ENCODE measurements around the gene JAK2. TPM values are rescaled to one million over a fixed set of nuclear protein-coding genes. Genes with fewer than 3 reads are reported as not detected.
"Not testable (repeated sequence)": the region's sequence is repeated elsewhere in the genome, so short reads cannot be mapped to it uniquely, and the experiment has no call there.

JAK2 gene
- total RNA-seq, 1 donor from 2014 or later = 7.1 TPM

DNA sequence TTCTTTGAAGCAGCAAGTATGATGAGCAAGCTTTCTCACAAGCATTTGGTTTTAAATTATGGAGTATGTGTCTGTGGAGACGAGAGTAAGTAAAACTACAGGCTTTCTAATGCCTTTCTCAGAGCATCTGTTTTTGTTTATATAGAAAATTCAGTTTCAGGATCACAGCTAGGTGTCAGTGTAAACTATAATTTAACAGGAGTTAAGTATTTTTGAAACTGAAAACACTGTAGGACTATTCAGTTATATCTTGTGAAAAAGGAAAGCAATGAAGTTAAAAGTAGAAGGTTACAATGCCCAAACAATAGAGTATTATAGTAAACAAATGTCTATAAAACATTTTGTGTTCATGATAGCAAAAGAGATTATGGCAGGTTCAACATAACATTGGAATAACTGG, 88.6 kb downstream of the JAK2 start:
- no peak overlapping the region for H3K4me3 ChIP-seq (ENCODE audit: low read depth, low read length)
- no peak for DNase-seq (ENCODE audit: low read depth)

DNA sequence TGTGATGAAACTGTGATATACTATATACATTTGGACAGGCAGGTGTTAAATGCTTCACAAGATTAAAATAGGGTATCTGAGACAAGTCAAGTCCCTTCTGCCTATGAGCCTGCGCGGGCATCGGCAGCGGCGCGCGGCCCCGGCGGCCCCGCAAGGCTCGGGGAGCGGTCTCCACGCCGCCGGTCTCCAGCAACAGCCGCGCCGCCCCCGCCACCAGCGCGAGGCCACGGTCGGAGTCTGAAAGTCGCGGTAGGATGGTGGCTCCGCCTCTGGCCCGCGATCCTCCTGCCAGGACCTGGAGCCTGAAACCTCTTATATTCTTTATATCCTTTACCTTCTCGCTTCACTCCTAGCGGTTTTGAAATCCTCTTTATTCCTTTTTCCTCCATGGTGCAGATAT, 100.9 kb downstream of the JAK2 start:
- DNase-seq (ENCODE audit: low read depth) = no peak
- H3K4me3 ChIP-seq (ENCODE audit: low read depth, low read length) = no peak overlapping the region
- TF ChIP-seq, protein P1, sequence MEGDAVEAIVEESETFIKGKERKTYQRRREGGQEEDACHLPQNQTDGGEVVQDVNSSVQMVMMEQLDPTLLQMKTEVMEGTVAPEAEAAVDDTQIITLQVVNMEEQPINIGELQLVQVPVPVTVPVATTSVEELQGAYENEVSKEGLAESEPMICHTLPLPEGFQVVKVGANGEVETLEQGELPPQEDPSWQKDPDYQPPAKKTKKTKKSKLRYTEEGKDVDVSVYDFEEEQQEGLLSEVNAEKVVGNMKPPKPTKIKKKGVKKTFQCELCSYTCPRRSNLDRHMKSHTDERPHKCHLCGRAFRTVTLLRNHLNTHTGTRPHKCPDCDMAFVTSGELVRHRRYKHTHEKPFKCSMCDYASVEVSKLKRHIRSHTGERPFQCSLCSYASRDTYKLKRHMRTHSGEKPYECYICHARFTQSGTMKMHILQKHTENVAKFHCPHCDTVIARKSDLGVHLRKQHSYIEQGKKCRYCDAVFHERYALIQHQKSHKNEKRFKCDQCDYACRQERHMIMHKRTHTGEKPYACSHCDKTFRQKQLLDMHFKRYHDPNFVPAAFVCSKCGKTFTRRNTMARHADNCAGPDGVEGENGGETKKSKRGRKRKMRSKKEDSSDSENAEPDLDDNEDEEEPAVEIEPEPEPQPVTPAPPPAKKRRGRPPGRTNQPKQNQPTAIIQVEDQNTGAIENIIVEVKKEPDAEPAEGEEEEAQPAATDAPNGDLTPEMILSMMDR (conservative IDR thresholded peaks at IDR 0.05; ENCODE audit: low read depth, low read length) = no peak

More for the DNA sequence above, 88.6 kb downstream of the JAK2 start:
- TF ChIP-seq, protein P1 (conservative IDR thresholded peaks at IDR 0.05; ENCODE audit: low read depth, low read length) = peak; percentile 17

DNA sequence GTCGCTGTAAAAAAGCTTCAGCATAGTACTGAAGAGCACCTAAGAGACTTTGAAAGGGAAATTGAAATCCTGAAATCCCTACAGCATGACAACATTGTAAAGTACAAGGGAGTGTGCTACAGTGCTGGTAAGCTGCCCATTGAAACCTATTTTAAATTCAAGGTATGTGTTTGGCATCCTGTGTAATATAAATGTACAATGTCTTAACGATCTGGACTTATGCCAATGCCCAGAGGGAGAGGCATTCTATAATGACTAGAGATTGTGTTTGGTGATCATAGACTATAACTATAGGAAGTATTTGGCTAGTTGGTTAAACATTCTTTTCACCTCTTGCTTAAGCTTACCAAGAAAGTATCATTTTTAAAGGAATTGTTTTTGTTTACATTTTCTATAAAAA, 104.7 kb downstream of the JAK2 start:
- no peak overlapping the region for H3K4me3 ChIP-seq (ENCODE audit: low read depth, low read length)
- DNase-seq (ENCODE audit: low read depth) = no peak
- TF ChIP-seq, protein P1 (conservative IDR thresholded peaks at IDR 0.05; ENCODE audit: low read depth, low read length) = no peak

DNA sequence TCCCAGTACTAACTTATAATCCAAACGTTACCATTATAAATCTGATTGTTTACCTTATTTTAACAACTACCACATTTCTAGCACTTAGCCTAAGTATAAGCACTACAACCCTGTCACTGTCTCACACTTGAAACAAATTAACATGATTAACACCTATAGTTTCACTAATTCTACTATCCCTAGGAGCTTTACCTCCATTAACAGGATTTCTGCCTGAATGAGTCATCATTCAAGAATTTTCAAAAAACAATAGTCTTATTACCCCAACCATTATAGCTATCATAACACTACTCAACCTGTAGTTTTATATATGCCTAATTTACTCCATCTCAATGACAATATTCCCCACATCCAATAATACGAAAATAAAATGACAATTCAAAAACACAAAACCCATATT, 110.7 kb downstream of the JAK2 start:
- TF ChIP-seq, protein P1 (conservative IDR thresholded peaks at IDR 0.05; ENCODE audit: low read depth, low read length) = no peak
- no peak overlapping the region for H3K4me3 ChIP-seq (ENCODE audit: low read depth, low read length)
- no peak for DNase-seq (ENCODE audit: low read depth)

DNA sequence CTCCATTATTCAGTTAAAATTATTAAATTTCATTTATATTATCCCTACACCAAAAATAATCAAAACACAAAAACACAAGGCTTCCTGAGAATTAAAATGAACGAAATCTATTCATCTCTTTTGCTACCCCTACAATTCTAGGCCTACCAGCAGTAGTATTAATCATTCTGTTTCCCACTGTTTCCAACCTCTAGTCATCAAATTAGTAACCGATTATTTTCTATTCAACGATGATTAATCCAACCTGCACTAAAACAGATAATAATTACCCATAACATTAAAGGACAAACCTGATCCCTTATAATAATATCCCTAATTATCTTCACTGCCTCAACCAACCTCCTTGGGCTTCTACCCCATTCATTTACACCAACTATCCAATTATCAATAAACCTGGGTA, 114.4 kb downstream of the JAK2 start:
- no peak for DNase-seq (ENCODE audit: low read depth)
- H3K4me3 ChIP-seq (ENCODE audit: low read depth, low read length) = no peak overlapping the region
- TF ChIP-seq, protein P1 (conservative IDR thresholded peaks at IDR 0.05; ENCODE audit: low read depth, low read length) = no peak

DNA sequence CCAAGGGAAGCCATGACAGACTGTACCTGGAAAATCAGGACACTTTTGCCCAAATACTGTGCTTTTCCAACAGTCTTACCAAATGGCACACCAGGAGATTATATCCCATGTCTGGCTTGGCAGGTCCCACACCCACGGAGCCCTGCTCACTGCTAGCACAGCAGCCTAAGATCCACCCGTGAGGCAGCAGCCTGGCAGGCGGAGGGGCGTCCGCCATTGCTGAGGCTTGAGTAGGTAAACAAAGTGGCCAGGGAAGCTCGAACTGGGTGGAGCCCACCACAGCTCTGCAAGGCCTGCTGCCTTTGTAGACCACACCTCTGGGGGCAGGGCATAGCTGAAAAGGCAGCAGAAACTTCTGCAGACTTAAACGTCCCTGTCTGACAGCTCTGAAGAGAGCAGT, 116.1 kb downstream of the JAK2 start:
- not testable (repeated sequence) for H3K4me3 ChIP-seq (ENCODE audit: low read depth, low read length); DNase-seq (ENCODE audit: low read depth)

DNA sequence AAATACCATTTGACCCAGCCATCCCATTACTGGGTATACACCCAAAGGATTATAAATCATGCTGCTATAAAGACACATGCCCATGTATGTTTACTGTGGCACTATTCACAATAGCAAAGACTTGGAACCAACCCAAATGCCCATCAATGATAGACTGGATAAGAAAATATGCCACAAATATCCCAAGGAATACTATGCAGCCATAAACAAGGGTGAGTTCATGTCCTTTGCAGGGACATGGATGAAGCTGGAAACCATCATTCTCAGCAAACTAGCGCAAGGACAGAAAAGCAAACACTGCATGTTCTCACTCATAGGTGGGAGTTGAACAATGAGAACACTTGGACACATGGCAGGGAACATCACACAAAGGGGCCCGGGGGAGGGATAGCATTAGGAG, 121.4 kb downstream of the JAK2 start:
- not testable (repeated sequence) for DNase-seq (ENCODE audit: low read depth); H3K4me3 ChIP-seq (ENCODE audit: low read depth, low read length)

DNA sequence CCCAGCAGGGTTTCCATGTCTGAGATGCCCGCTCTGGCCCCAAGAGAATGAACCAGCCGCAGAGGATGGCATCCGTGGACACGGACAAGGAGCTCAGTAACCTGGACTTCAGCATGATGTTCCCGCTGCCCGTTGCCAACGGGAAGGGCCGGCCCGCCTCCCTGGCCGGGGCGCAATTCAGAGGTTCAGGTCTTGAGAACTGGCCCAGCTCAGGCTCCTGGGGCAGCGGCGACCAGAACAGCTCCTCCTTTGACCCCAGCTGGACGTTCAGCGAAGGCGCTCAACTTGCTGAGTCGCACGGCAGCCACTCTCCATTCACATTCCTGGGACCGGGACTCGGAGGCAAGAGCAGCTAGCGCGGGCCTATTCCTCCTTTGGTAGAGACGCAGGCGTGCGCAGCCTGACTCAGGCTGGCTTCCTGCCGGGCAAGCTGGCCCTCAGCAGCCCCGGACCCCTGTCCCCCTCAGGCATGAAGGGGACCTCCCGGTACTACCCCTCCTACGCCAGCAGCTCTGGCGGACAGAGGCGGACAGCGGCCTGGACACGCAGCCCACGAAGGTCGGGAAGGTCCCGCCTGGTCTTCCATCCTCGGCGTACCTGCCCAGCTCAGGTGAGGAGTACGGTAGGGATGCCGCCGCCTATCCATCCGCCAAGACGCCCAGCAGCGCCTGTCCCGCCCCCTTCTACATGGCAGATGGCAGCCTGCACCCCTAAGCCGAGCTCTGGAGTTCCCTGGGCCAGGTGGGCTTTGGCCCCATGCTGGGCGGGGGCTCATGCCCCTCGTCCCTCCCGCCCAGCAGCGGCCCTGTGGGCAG, 126.0 kb downstream of the JAK2 start:
- no peak for DNase-seq (ENCODE audit: low read depth)
- H3K4me3 ChIP-seq (ENCODE audit: low read depth, low read length) = no peak overlapping the region
- TF ChIP-seq, protein P1 (conservative IDR thresholded peaks at IDR 0.05; ENCODE audit: low read depth, low read length) = no peak

All from epithelial cell of proximal tubule (primary cell).